K562 (cell line): ENCODE measurements around the gene IL1RL1. TPM values are rescaled to one million over a fixed set of nuclear protein-coding genes. Genes with fewer than 3 reads are reported as not detected.

ENCODE experiments used
- ATAC-seq: fragments of 200-7000 bp; cut with Tn5 transposase; 3 replicates; pipeline ENCODE4 v1.9.1; 2020; ENCODE audit warnings: moderate library complexity
- BruUV-seq: library from RNA; stranded (reverse); fragments of 400-500 nt; replicated peaks from 2 replicates; lab custom pipeline; 2021; lab: Mats Ljungman, UMichigan
- CTCF ChIA-PET: fragments of 300-600 bp; formaldehyde crosslinking; extraction: SDS; loops from one replicate; lab custom pipeline; 2021; ENCODE audit warnings: low intra/inter-chr PET ratio; lab: Yijun Ruan, JAX
- POLR2A ChIA-PET: fragments of 300-600, 350-650 bp; sonication (Branson Sonifier 250); formaldehyde crosslinking; extraction: SDS; loops from one replicate; lab custom pipeline; 2021; ENCODE audit warnings: antibody characterized with exemption, inconsistent platforms; lab: Yijun Ruan, JAX
- DNase-seq, 4 experiments: peaks; one replicate each; pipeline versions ENCODE4 v3.0.0 to v3.0.0-alpha.2; 2011 to 2018; ENCODE audit warnings: low spot score in 3 of 4, mixed read lengths in 3 of 4; ENCODE audit errors: extremely low read depth in 1 of 4
- FAIRE-seq: peaks from 2 replicates; lab custom pipeline; 2011; peaks lifted over from hg19 to GRCh38; lab: Jason Lieb, UNC
- H2AFZ ChIP-seq: 2 replicates; pipeline ENCODE4 v1.6.0; 2011; ENCODE audit warnings: low read depth, low read length, control low read depth, inconsistent platforms
- H3K27ac ChIP-seq: fragments of 200-600 bp; 3 replicates; pipeline ENCODE4 v1.8.0; 2011; ENCODE audit warnings: low read depth, mild to moderate bottlenecking, control low read depth, inconsistent platforms, low read length, moderate library complexity, mixed read lengths; ENCODE audit errors: extremely low read depth
- H3K27me3 ChIP-seq, 2 experiments: fragments of 300-600 bp in 1 of 2; 2 replicates in 1 of 2; 3 replicates in 1 of 2; pipeline versions ENCODE4 v1.6.0 to v1.8.0; 2011; ENCODE audit warnings: inconsistent platforms in 2 of 2, low read length in 2 of 2, mild to moderate bottlenecking in 1 of 2, mixed read lengths in 1 of 2, moderate library complexity in 1 of 2; ENCODE audit not compliant: control insufficient read depth in 2 of 2, insufficient read depth in 2 of 2
- H3K36me3 ChIP-seq: fragments of 300-600 bp; 3 replicates; pipeline ENCODE4 v1.8.0; 2011; ENCODE audit warnings: mild to moderate bottlenecking, low read length, inconsistent platforms; ENCODE audit not compliant: control insufficient read depth, insufficient read depth
- H3K4me1 ChIP-seq, 2 experiments: fragments of 200-600 bp in 1 of 2; replicated peaks in 1 of 2; 2 replicates in 1 of 2; 3 replicates in 1 of 2; pipeline versions ENCODE4 v1.5.1 to v1.8.0; 2011; ENCODE audit warnings: inconsistent platforms in 2 of 2, low read length in 2 of 2, mild to moderate bottlenecking in 1 of 2, mixed read lengths in 1 of 2, moderate library complexity in 1 of 2; ENCODE audit not compliant: control insufficient read depth in 2 of 2, insufficient read depth in 2 of 2
- H3K4me2 ChIP-seq: 2 replicates; pipeline ENCODE4 v1.6.1; 2011; ENCODE audit warnings: low read length, control low read depth, inconsistent platforms, mixed read lengths; ENCODE audit not compliant: insufficient read depth
- H3K4me3 ChIP-seq: fragments of 200-600 bp; sonication (generic), shearing (Covaris generic); 2 replicates; pipeline ENCODE4 v1.5.1; 2016; ENCODE audit warnings: control low read depth, inconsistent platforms
- H3K79me2 ChIP-seq: fragments of 200-600 bp; 3 replicates; pipeline ENCODE4 v1.8.0; 2011; ENCODE audit warnings: low read length, inconsistent platforms; ENCODE audit not compliant: control insufficient read depth, insufficient read depth
- H3K9ac ChIP-seq, 2 experiments: 2 replicates each; pipeline versions ENCODE4 v1.6.0 to v1.6.1; 2011; ENCODE audit warnings: low read depth in 2 of 2, low read length in 2 of 2, control low read depth in 1 of 2, inconsistent platforms in 1 of 2, mild to moderate bottlenecking in 1 of 2, mixed read lengths in 1 of 2; ENCODE audit not compliant: insufficient read depth in 1 of 2
- H3K9me1 ChIP-seq: one replicate; pipeline ENCODE4 v1.6.0; 2011; ENCODE audit warnings: inconsistent platforms, mild to moderate bottlenecking, low read length, moderate library complexity; ENCODE audit not compliant: control insufficient read depth, insufficient read depth
- H3K9me3 ChIP-seq: replicated peaks from 2 replicates; pipeline ENCODE4 v1.5.1; 2011; ENCODE audit warnings: low read depth, low read length, inconsistent platforms; ENCODE audit not compliant: control insufficient read depth, insufficient read depth
- H4K20me1 ChIP-seq: replicated peaks from 2 replicates; pipeline ENCODE4 v1.6.1; 2011; ENCODE audit warnings: low read length, inconsistent platforms, mixed read lengths; ENCODE audit not compliant: control insufficient read depth, insufficient read depth
- ESRRB ChIP-seq: fragments of 250-450 bp; sonication (Bioruptor Pico); IDR thresholded peaks from 2 replicates; pipeline ENCODE4 v1.5.0; 2020; ENCODE audit warnings: mild to moderate bottlenecking, moderate library complexity, borderline replicate concordance
- FOXA1 ChIP-seq: fragments of 450-650 bp; IDR thresholded peaks from 2 replicates; pipeline ENCODE4 v1.6.1; 2016; ENCODE audit warnings: mild to moderate bottlenecking, borderline replicate concordance
- NCOR1 ChIP-seq: fragments of 450-650 bp; IDR thresholded peaks from 2 replicates; pipeline ENCODE4 v1.6.1; 2016; ENCODE audit warnings: mild to moderate bottlenecking, moderate library complexity
- NFIC ChIP-seq: fragments of 450-650 bp; IDR thresholded peaks from 2 replicates; pipeline ENCODE4 v1.6.1; 2017; ENCODE audit warnings: mild to moderate bottlenecking, inconsistent platforms
- SPI1 ChIP-seq: IDR thresholded peaks from 2 replicates; pipeline ENCODE4 v1.6.1; 2011; ENCODE audit warnings: low read depth, low read length, control low read depth, borderline replicate concordance
- VEZF1 ChIP-seq: fragments of 200-800 bp; sonication (Bioruptor generic); IDR thresholded peaks from 2 replicates; pipeline ENCODE4 v1.6.1; 2017; ENCODE audit warnings: missing genetic modification characterization, missing compliant biosample characterization
- ZBTB8A ChIP-seq: fragments of 450-650 bp; IDR thresholded peaks from 2 replicates; pipeline ENCODE4 v1.6.1; 2018; ENCODE audit warnings: mild to moderate bottlenecking, moderate library complexity; ENCODE audit not compliant: partially characterized antibody
- ZBTB9 ChIP-seq: fragments of 450-650 bp; formaldehyde crosslinking; IDR thresholded peaks from 2 replicates; pipeline ENCODE4 v1.4.0; 2020; ENCODE audit warnings: mild to moderate bottlenecking, moderate library complexity
- ZNF12 ChIP-seq: sonication (generic); formaldehyde crosslinking; IDR thresholded peaks from 2 replicates; pipeline ENCODE4 v1.4.0; 2020; ENCODE audit warnings: mild to moderate bottlenecking, missing genetic modification reagents
- ZNF316 ChIP-seq: fragments of 450-650 bp; IDR thresholded peaks from 2 replicates; pipeline ENCODE4 v1.6.1; 2016
- ZNF444 ChIP-seq: fragments of 250-450 bp; sonication (Bioruptor Pico); IDR thresholded peaks from 2 replicates; pipeline ENCODE4 v1.4.0; 2020; ENCODE audit warnings: mild to moderate bottlenecking, moderate library complexity
- ZNF717 ChIP-seq: fragments of 250-450 bp; sonication (Bioruptor Pico); IDR thresholded peaks from 2 replicates; pipeline ENCODE4 v1.5.0; 2021
- WGBS: fragments of 100-300 bp; shearing (Covaris generic); methylation state at CpG from one replicate; pipeline ENCODE4 v1.1.6; 2016; ENCODE audit warnings: low coverage, mixed read lengths; ENCODE audit not compliant: insufficient coverage; ENCODE audit errors: missing lambda C conversion rate; 5-methylcytosine and 5-hydroxymethylcytosine counted together
- in situ Hi-C: fragments of 300-500 bp; cut with MboI; formaldehyde crosslinking; loops from 4 replicates; pipeline ENCODE4 v1.15.0; 2018; ENCODE audit warnings: inconsistent platforms, mixed read lengths
- intact Hi-C: fragments of 100-400 bp; cut with micrococcal nuclease; formaldehyde crosslinking; loops from 2 replicates; pipeline ENCODE4 v1.14.2; 2022
- polyA plus RNA-seq, 8 experiments: library from polyadenylated mRNA; depleted of rRNA in 4 of 8; stranded (reverse) in 5 of 8; unstranded in 3 of 8; fragments of >200 nt; fragmentation: Nextera tagmentation in 2 of 8; fragmentation: Illumina TruSeq in 1 of 8; extraction: Ambion mirVana in 2 of 8; extraction: Trizol in 1 of 8; gene quantifications; 2 replicates each; pipeline versions ENCODE4 v1.2.1 to v1.2.3, GENCODE V29; 2011 to 2014; ENCODE audit warnings: inconsistent platforms in 1 of 8, missing spikeins in 1 of 8
- total RNA-seq, 7 experiments: library from RNA; depleted of rRNA in 6 of 7; stranded (reverse); fragments of >200 nt in 6 of 7; fragmentation: Illumina TruSeq in 2 of 7; extraction: Trizol in 2 of 7; gene quantifications; 2 replicates each; pipeline versions ENCODE4 v1.2.1 to v1.2.3, GENCODE V29; 2011 to 2021; ENCODE audit warnings: low replicate concordance in 1 of 7
- TF ChIP-seq, protein P1 (sequence below): sonication (generic); formaldehyde crosslinking; IDR thresholded peaks from 2 replicates; pipeline ENCODE4 v1.8.1; 2022; ENCODE audit warnings: missing genetic modification reagents

Gene IL1RL1
- total and polyA plus RNA-seq, 9 of the 15 experiments (the other 6 are each of a cell fraction or from before 2014, with no cell fraction given): 0.06 to 3.3 (median 0.59) TPM

GRCh38 chr2:102344397-102344796, 33.0 kb downstream of the IL1RL1 start:
- CTCF ChIA-PET: no interaction called here
- Histone ChIP-seq H3K27ac (no peak overlapping the region), H2AFZ (no peak overlapping the region), H3K9me1 (no peaks in the 10 kb centered on the region), H3K4me2 (no peak overlapping the region), H3K27me3 (no peaks in the 10 kb centered on the region), H3K4me3 (no peak overlapping the region), H3K36me3 (no peaks in the 10 kb centered on the region), H3K9me3 (0 out of 2 replicates have a peak, but pooled peaks cover 3% of the 10 kb centered on the region), H3K79me2 (no peaks in the 10 kb centered on the region), H3K9ac (no peak overlapping the region), H4K20me1 (no peaks in the 10 kb centered on the region), H3K4me1 (no peaks in the 10 kb centered on the region; a peak in 1 of 5 replicates)
- ATAC-seq: no peak
- BruUV-seq: no TSS peak
- TF ChIP-seq ESRRB (CRISPR knock-in tag): no peak
- peak; percentile 22; the same call in 1 of the 2 replicates for TF ChIP-seq NFIC
- TF ChIP-seq ZNF316: peak; percentile 68
- 31% methylated on average over 3 of the region's 3 CpGs for WGBS
- POLR2A ChIA-PET: interaction anchor here (0.6 kb wide), 1 partner anchor 322 kb away, joined by 3 read pairs; no protein-coding TSS in a partner anchor
- FAIRE-seq: no peak
- in situ Hi-C loops (no loop called here), intact Hi-C loops (no loop called here)
- no peak for DNase-seq

GRCh38 chr2:102345329-102345920, 34.1 kb downstream of the IL1RL1 start:
- POLR2A ChIA-PET: no interaction called here
- no peaks in the 10 kb centered on the region for H3K27me3 ChIP-seq
- CTCF ChIA-PET: no interaction called here
- no peak overlapping the region for H3K27ac ChIP-seq
- DNase-seq (no peak), FAIRE-seq (no peak), ATAC-seq (no peak)
- intact Hi-C loops: no loop called here
- peaks cover 3% of the 10 kb centered on the region; the same call in 1 of the 2 replicates for H3K9me3 ChIP-seq
- no peak overlapping the region for H2AFZ ChIP-seq
- no peaks in the 10 kb centered on the region; a peak in 1 of 5 replicates for H3K4me1 ChIP-seq
- H3K9ac ChIP-seq: no peak overlapping the region
- no peak overlapping the region for H3K4me2 ChIP-seq
- H4K20me1 ChIP-seq: no peaks in the 10 kb centered on the region
- no peaks in the 10 kb centered on the region for H3K36me3 ChIP-seq
- no peak overlapping the region for H3K4me3 ChIP-seq
- no peaks in the 10 kb centered on the region for H3K9me1 ChIP-seq
- 36% methylated on average over 4 of the region's 4 CpGs for WGBS
- no TSS peak for BruUV-seq
- in situ Hi-C loops: no loop called here
- no peaks in the 10 kb centered on the region for H3K79me2 ChIP-seq
- TF ChIP-seq NCOR1: no peak
- no peak for TF ChIP-seq VEZF1
- TF ChIP-seq ZNF12 (CRISPR knock-in tag): no peak
- TF ChIP-seq SPI1: no peak
- TF ChIP-seq FOXA1: no peak
- TF ChIP-seq ZNF444 (CRISPR knock-in tag): no peak
- TF ChIP-seq ZNF717 (CRISPR knock-in tag): no peak
- TF ChIP-seq, protein P1, sequence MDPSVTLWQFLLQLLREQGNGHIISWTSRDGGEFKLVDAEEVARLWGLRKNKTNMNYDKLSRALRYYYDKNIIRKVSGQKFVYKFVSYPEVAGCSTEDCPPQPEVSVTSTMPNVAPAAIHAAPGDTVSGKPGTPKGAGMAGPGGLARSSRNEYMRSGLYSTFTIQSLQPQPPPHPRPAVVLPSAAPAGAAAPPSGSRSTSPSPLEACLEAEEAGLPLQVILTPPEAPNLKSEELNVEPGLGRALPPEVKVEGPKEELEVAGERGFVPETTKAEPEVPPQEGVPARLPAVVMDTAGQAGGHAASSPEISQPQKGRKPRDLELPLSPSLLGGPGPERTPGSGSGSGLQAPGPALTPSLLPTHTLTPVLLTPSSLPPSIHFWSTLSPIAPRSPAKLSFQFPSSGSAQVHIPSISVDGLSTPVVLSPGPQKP (CRISPR knock-in tag): no peak
- TF ChIP-seq ZBTB9 (CRISPR knock-in tag): no peak
- no peak for TF ChIP-seq ZBTB8A
